GM15510 (cell line): ENCODE measurements around the gene RXRA.

Experiments
- POLR2A ChIP-seq: IDR thresholded peaks from 3 replicates; pipeline ENCODE4 v1.6.1; 2011; ENCODE audit warnings: borderline replicate concordance; ENCODE audit not compliant: insufficient read length; ENCODE audit errors: extremely low read depth

RXRA gene

DNA sequence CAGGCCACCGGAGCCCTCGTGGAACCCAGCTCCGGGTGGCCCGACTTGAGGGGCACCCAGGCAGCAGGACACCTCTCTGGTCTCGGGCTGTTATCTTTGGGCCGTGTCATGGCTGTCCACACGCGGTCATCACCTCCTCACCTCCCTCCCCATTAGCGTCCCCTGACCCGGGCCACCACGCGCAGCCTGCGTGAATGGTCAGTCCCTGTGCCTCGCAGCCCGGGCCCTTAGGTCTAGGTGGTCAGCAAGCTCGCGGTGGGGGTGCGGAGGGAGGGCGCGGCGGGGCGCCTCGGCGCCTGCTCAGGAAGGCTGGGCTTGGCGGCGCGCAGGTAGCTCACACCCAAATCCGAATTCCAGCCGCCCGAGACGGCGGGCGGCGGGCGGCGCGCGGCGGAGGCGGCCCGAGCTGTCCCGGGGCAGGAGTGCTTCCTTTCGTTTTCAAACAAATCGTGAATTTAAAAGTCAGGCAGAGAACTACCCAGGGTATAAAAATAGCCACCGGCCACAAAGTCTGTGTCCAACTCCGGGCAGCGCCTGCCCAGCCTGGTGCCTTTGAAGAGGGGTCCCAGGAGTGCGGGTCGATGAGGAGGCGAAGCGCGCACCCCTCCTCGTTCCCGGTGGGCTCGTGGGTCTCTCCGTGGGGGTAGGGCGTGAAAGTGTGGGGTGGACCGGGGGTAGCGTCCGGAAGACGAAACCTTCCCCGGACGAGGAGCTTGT, 1.0 kb upstream of the RXRA start:
- TF ChIP-seq POLR2A, result no peak

DNA sequence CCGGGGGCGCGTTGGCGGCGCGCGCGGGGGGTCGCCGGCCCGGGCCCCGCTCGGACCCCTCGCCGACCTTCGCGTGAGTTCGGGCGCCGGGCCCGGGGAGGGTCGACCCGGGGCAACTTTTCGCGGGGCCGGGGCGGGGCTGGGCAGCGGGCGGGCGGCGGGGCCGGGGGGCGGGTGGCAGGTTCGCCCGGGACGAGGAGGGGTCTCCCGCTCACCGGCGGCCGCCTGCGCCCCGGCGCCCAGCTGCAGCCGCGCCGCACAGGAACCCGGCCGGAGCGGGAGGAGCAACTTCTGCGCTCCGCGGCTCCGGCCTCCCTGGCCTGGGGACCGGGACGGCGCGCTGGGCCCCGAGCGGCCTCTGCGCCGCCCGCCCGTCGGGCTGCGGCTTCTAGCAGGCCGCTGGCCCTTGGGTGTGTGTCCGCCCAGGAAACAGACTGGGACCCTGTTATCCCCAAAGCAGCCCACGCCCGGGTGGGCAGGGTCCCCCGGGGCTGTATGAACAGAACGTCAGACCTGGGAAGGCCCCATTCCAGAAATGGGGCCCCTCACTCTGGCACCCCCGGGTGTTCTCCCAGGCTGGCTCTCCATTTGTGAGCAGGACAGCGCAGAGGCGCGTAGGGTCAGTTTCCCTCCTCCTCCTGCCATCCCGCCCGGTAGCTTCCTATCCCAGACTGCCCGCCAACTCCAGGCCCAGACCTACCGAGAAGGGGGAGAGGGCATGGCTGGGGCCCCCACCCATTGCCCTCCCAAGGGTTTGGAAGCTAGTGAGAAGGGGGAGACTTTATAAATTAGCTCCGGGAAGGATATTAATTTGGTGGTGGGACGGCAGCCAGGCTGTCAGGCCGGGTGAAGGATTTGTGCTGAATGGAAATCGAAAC, 708 bp downstream of the RXRA start:
- no peak for TF ChIP-seq POLR2A

DNA sequence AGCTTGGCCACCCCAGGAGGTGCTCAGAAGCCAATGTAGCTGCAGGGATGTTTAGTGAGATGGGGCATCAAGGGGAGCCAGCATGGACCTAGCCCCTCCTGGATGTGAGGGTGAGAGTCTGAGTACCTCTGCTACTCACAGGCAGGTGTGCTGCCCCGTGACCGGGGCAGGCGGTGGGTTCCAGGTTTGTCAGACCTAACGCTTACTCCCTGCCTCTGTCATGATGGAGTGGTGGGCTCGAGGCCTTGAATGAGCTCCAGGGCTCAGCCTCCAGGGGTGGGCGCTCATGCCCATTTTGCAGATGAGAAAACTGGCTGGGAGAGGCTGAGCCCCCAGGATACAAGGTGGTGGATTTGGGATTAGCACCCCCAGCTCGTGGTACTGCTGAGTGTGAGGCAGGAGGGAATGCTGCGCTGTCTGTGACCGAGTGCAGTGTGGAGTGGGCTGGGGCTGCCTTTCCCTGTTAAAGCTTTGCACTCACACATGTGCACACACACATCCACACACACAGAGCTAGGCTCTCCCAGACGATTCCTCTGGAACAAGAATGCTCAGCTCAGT, 1.5 kb downstream of the RXRA start:
- no peak for TF ChIP-seq POLR2A

DNA sequence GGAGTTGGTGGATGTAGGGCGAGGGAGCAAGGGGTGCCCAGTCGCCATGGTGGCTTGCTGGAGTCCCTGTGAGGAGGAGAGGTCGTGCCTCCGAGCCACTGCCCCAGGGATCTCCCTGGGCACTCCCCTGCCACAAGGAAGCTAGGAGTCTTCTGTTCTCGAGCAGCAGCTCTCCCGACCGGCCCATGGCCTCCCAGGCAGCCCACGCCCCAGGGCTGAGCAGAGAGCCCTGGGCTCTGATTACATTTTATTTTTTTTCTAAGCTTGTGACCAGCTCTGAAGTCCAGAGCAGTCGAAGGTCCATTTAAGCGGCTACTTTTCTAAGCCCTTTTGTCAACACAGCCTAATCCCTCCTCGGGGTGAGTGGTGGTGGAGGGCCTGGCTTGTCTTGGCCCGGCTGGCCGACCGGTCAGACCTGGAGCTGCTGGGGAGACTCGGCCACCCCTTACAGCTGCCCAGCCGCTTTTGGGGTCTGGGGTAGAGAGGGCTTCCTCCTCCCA, 2.1 kb downstream of the RXRA start:
- TF ChIP-seq POLR2A, result no peak

DNA sequence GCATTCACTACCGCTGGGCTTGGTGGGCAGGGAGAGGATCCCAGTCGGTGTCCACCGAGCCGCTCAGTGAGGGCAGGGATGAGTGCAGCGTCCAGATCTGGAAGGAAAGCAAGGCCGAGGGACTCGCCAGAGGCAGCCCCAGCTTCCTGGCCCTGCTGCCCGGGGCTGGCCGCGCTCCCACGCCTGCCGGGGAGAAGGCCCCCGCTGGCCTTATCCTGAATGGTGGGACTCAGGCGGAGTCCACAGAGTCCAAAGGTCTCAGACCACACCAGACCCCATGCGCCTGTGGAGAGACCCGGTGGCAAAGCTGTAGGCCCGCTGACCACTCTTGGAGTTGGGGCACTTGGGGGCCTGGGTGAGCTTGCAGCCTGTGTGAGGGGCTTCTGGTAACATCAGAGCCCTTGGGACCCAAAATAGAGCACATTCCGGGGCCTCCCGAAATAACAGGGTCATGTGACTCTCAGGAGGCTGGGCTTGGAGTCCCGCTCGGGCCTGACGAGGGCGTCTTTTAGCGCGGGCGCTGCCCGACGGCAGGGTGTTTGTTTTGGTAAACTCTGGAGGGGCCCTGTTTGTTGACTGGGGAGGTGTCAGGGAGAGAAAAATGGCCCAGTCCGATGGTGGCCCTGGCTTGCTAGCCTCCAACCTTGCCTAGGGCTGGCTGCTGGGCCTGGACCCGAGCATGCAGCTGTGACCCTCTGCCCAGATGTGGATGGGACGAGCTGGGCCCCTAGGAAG, 2.8 kb downstream of the RXRA start:
- no peak for TF ChIP-seq POLR2A

DNA sequence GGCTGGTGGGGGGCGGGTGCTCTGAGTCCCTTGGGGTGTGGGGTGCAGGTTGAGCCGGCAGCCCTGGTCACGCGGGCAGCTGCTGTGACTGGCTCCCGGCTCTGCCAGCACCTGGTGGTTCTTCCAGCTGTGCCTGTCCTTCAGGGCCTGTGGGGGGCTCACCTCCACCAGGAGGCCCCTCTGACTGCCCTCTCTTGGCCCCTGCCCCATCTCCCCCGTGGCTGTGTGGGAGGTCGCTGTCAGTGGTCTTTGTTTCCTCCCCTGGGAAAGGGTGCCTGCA, 3.3 kb downstream of the RXRA start:
- TF ChIP-seq POLR2A, result no peak

DNA sequence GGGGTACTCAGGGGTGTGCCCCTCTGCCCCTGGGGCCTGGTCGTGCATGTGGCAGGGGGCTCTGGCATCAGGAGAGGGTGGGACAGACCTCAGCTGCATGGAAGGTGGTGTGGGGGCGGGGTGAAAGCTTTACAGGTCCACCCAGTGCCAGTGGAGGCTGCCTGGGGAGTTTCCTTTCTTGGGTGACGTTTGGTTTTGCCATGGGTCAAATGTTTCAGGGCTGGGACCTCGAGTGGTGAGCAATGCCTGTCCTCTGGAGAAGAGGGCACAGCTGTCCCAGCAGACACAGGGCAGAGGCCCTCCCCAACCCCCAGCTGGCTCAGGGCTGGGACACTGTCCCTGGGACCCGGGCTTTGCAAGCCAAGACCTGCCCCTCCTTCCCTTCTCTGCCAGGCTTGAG, 3.6 kb downstream of the RXRA start:
- TF ChIP-seq POLR2A, result no peak

DNA sequence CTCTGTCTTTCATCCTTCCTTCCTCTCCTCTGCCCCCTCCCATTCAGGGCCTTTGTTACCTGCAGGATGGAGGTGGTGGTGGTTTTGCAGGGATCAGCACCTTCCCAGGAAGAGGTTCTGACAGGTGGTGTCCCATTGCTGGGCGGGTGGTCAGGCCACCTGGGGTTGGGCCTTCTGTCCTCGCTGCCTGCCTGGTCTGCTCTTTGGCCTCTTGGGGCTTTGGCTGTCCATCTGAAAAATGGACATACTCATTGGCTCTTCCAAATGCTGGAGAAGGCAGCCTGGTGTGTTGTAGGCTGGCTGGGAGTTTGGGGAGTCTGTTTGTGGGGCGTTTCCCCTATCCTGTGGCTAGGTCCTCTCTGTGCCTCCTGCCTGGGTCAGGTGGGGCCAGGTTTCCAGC, 4.3 kb downstream of the RXRA start:
- TF ChIP-seq POLR2A, result no peak

DNA sequence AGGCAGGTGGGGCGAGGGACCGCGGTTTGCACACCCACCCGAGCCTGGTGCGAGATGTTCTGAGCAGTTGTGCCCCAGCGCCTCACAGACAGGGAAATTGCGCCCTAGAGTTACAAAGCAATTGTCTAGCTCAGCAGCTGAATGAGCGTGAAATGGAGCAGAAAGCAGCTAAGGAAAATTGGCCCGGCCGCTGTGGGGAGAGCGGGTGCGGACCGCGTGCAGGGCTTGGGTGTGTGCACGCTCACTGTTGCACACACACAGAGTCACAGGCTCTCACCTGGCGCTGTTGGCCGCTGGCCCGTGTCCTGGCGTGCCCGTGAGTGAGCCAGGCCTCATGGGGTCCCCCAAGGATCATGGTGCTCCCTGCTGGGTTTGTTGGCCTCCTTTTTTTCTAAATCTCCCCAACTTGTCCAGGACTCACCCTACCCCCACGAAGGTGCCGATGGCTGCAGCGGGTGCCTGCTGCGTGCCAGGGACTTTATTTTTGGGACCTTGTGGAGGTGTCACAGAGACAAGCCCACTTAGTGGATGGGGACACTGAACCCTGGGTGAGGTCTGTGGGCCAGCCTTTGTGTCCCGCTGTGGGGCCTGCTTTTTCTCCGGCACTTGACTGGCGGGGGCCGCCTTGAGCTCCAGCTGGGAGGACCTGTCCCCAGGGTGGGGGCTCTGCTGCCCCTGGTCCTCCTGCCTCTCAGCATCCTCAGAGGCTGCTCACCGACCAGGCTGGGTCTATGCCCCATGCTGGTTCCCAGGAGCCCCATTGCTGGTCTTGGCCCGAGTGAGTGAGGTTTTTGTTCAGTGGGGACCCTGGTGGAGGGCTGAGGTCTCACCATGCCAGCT, 5.2 kb downstream of the RXRA start:
- no peak for TF ChIP-seq POLR2A

DNA sequence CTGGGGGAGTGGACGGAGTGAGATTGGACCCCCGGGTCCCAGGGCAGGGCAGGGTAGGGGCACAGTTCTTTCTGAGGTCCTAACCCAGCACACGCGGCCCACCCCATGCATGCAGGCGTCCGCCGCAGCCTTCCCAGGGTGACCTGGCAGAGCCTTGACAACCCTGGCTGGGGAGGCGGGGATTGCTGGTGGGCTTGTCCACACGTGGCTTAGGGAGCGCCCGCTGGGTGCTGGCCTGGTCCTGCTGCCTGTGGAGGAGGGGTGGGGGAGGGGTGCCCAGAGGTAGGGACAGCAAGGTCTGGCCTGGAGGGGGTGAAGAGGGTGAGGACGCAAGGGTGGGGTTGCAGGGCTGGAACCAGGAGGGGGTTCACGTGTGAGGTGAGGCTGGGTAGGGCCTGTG, 6.0 kb downstream of the RXRA start:
- no peak for TF ChIP-seq POLR2A

DNA sequence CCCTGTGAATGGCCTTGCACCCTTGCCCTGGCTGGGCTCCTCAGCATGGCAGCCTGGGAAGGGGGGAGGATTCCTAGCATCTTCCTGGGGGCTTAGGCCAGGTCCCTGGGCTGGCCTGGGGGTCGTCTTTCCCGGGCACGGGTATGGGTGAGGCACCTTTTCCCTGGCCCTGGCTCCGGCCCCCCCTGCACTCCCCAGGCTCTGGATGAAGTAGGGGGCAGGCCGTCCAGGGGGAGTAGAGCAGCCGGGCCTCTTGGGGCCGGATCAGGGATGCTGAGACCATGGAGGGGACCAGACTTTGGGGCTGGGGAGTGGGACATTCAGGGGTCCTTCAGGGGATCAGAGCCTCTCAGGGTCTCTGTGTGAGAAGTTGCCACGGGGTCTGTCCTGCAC, 6.6 kb downstream of the RXRA start:
- no peak for TF ChIP-seq POLR2A

DNA sequence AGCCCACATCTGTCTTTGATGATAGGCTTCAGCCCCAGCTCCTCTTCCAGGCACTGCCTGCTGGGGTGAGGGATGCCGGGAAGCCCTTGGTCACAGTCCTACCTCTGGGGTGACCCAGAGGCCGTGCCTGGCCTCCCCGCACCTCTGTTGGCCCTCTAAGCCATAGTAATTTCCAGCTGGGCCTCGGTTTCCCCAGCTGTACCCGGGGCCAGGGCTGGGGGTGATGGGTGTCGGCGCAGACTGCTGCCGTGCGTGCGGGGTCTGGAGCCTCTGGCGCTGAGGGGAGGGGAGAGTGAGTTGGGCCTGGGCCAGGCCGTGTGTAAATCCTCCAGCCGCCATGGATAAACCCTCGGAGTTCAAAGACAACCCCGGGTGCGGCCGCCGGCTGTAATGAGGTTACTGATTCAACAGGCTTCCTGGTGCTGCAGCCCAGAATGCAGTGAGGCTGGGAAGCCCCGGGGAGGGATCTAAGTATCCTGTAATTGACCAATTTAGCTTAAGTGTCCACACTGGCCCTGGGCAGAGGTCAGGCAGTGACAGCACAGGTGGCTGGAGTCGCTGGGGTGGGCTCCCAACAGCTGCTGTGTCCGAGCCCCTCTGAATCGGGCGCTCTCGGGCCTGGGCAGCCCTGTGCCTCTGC, 7.1 kb downstream of the RXRA start:
- no peak for TF ChIP-seq POLR2A

DNA sequence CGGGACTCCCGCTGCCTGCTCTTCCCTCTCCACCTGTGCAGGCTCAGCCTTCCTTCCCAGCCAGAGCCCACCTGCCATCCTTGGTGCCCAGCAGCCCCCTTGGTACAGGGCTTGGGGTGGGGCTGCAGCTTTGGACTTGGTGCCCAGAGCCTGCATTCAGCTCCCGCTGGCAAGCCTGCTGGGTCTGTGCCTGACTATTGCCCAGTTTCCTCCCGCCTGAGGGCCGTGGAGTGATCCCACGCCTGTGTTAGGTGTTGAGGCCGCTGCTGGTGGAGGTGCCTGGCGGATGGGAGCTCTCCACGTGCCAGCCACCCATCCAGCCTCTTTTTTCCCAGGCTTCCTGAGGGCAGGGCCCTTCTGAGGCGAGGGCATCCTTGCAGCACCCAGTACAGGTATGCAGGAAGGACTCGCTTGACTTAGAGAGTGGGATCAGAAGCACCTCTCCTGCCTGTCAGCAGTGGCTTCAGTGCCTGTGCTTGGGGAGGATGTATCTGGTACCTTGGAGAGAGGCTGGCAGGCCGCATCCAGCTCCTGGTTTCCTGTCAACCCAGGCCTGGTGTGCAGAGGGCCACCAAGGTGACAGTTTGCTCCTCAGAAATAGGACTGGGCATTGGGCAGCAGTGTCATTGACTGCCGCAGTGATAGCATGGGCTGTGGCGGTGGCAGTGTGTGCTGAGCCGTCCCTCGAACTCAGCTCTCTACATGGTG, 7.8 kb downstream of the RXRA start:
- TF ChIP-seq POLR2A, result no peak

DNA sequence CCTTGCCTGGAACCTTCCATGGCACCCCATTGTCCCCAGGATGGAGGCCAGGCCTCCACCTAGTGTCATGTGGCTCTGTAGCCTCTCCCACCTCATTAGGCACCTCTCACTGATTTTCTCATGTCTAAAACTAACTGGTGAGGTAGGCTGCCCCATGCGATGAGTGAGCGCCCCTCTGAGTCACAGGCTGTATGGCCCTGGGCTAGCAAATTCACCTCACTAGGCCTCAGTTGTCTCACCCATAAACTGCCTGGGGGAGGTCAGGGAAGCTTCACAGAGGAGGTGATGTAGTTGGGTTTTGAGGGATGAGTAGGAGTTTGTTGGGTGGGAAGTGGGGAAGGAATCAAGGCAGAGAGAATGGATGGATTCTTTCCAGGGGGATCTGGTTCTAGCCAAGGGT, 8.8 kb downstream of the RXRA start:
- no peak for TF ChIP-seq POLR2A
